Activated T-cell treated with anti-CD3 and anti-CD28 coated beads for 48 hours (primary cell): ENCODE results near the gene COX5A.

Source experiments
- DNase-seq: peaks from one replicate; pipeline ENCODE4 v3.0.0-alpha.2; 2020; ENCODE audit warnings: low read depth

Gene COX5A

DNA sequence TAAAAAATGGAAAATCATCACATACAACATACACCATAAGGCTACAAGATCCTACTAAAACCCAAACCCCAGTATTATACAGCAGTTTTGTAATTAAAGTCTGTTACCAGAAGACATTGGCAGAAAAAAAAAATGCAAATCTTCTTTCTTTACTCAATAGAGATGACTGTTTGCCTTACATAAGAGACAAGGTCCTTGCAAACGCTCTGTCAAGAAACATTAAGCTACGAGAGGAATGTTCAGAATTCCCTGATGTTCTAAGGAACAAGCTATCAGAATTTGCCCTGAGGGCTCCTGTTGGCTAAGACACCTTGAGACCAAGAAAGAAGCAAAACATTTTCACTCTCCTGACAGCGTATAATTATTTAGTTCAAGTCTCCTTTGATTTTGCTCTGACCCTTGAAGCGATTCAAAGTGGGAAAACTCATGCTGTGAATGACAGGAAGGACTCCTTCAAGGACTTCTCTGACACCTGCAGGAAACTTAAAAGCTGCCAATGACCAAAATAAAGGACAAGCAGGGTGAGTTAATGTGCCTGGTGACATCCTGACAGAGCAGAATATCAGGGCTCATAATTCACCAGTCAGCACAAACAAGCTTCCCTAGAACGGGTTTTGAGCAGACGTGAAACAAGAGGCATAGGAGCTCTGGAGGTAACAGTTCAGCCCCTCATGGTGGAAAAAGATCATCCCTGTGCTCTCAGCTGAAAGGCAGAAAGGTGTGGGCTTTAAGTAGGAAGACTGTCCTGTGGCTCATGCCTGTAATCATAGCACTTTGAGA is 67.2 kb downstream of the COX5A start:
- DNase-seq, result no peak
